Measurements from ENCODE around the gene PRDX5.

PRDX5 gene

DNA sequence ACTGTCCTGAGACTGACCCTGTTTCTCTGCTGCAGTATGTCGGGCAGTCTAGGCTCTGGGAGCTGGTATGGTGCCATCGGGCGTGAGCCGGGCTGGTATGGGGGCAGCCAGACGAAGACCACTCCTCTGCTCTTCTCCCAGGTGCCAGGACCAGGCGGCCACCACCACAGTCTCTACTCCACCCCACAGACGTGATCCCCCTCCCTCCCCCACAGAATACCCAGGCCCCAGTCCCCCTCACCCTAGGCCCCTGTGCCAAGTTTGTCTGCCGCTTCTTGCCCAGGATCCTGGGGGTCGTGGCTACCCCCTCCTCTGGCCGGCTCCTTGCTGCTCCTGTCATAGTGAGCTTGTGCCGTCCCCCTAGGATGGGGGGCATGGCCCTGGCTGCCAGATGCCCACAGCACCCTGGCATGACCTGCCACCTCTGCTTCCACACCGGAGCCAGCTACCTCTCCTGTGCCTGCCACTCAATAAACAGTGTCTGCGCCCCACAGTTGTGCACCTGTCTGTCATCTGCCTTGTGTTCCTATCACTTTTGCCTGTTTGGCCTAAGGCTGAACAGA, 28.8 kb upstream of the PRDX5 start:
- DNase-seq (ENCODE audit: low read depth, low spot score), result no peak

DNA sequence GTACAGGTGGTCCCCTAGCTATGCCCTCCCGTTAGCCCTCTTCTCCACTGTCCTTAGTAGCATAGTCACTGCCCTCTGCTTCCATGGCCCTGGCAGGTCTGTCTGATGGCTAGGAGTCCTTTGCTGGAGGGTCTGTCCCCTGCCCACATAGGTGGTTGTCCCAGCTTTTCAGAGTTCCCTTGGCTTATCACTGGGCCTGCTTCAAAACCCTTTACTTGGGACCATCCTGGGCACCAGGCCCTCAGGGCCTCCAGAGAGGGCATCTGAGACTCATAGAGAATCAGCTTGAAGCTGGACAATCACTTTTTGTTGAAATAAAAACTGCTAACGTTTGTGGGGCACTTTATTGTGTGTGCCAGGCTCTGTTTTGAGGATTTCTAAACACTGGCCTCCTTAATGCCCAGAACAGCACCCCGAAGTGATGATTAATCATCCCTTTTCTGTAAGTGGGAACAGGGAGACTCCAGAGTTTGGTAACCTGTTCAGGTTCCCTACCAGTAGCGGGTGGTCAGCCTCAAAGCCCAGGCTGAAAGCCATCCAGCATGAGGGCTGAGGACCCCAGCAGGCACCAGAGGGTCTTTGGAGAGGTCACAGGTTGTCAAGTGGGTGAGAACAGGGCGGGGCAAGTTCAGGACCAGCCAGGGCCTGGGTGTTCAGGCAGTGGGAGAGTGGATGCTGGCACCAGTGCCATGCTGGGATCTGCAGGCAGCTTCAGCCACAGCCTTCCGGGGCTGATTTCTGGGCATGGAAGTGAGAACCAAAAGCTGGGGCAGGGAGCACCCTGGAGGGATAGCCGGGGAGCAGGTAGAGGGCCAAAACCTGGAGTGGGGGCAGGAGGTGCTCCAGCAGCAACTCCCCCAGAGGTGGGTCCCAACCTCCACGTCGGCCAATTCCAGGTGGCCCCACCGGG, 27.3 kb upstream of the PRDX5 start:
- DNase-seq (ENCODE audit: low read depth, low spot score), result no peak

DNA sequence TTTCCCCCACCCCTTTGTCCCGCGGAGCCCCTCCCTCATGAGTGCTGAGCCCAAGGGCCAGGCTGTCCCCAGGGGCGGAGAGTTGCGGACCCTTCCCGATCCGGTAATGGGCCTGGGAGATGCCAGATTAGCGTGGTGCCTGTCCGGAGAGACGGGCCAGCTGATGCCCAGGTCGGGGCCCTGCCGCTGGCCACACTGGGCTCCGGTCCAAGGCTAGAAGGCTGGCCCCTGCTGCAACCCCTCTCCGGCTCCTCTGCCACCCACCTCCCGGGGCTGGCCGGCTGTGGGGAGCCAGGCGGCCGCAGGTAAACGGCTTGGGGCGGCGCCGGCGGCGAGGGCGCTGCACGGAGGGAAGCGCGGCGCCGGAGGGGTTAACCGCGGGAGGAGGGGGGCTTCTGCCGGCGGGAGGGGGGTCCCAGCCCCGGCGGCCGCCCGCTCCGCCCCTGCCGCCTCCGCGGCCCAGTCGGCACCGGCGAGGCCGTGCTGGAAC, 26.6 kb upstream of the PRDX5 start, which contains the start of gene KCNK4:
TSS of gene KCNK4 (plus strand) at position 41 of the 490 bp plus-strand sequence. CDS start 1,717 bp downstream, outside the sequence.
- no peak for DNase-seq (ENCODE audit: low read depth, low spot score)

DNA sequence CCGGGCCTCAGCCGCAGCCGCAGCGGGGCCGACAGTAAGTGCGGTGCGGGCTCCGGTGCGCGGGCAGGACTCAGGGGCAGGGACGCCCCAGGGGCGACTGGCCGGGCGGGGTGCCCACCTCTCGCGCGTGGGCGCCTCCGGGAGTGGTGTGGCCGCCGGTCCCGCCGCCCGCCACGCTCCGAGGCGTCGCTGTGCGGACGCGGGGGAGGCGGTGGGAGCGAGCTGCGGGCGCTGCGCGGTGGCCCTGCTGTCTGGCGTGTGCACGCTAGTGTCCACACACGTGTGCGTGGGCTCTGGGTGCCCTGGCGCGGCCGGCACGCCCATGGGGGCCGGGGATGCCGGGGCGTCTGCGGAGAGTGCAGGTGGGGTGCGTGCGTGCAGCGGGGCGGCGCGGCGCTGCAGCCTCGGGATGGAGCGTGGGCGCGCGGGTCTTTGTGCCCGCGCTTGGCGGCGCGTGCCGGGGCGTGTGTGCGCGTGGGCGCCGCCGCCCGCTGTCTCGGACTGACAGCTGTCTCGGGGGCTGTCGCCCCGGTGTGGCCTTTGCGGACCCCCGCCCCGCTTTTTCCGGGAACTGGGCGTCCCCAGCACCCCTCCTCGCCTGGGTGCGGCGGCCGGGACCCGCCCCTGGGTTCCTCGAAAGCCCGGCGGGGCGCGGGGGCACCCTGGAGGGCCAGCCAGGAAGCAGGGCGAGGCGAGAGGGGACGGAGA, 26.0 kb upstream of the PRDX5 start:
- no peak for DNase-seq (ENCODE audit: low read depth, low spot score)

DNA sequence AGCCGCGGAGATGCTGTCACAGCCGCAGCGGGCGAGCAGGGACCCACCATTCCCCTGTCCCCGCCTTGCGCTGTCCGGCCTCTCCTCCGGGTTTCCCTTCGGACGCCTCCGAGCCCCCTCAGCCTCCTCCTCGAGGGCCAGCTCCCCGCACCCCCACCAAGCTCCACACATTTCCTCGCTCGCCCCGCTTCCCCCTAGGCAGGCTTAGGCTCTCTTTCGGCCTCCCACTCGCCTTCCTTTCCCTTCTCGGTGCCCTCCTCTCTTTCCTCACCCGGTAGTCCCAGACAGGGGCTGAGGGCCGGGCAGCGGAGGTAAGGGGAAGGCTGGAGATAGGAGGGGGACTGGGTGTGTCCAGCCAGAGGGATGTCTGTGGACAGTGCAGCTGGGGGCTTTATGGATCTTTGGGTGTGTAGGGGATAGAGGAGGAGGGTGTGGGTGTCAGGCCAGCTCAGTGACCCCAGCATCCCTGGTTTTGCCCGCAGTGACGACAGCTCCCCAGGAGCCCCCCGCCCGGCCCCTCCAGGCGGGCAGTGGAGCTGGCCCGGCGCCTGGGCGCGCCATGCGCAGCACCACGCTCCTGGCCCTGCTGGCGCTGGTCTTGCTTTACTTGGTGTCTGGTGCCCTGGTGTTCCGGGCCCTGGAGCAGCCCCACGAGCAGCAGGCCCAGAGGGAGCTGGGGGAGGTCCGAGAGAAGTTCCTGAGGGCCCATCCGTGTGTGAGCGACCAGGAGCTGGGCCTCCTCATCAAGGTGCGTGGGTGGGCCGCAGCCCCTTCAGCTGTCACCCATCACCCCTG, 25.3 kb upstream of the PRDX5 start:
- DNase-seq (ENCODE audit: low read depth, low spot score), result no peak

DNA sequence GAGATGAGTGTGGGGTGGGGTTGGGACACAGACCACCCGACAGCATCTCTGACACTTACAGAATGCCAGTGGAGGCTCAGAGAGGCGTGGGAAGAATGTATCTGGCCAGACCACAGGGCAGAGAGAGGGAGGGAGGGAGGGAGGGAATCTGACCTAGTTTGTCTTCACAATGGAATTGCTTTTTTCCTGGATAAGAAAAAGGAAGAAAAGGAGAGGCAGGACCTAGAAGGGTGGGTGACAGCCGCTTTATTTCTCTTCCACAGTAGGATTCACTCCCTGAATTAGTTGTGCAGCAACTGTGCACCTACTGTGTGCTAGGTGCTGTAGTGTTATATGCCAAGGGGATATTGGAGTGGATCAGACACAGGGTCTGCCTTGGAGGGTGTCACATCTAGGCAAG, 23.1 kb upstream of the PRDX5 start:
- DNase-seq (ENCODE audit: low read depth, low spot score), result no peak

DNA sequence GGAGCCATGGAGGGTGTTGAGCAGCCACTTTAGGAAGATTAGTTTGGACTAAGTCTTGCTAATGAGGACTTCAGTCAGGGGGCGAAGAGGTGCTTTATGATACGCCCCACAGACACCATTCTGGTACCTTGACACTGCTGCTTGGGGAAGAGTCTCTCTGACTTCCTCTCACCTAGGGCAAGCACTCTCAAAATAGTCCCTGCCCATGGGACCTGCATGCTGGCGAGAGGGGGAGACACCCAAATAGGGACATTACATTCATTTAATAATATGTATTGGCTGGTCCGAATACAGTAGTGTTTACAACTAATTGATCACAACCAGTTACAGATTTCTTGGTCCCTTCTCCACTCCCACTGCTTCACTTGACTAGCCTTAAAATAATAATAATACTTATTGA, 22.2 kb upstream of the PRDX5 start:
- no peak for DNase-seq (ENCODE audit: low read depth, low spot score)

DNA sequence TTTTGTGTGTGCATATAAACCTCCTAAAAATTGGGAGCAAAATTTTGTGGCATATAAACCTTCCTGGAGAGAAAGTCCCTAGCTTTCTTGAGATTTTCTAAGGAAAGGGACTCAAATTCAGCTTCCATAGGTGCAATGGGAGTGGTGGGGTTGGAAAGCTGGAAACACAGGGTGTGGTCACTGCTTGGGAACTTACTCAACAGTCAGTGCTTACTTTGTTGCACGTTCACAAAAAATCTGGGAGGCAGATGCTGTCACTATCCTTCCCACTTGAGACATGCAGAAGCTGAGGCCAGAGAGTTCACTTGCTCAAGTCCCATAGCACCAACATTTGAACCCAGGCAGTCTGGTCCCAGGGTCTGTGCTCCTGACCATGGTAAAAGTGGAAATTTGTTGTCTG, 21.7 kb upstream of the PRDX5 start:
- no peak for DNase-seq (ENCODE audit: low read depth, low spot score)

DNA sequence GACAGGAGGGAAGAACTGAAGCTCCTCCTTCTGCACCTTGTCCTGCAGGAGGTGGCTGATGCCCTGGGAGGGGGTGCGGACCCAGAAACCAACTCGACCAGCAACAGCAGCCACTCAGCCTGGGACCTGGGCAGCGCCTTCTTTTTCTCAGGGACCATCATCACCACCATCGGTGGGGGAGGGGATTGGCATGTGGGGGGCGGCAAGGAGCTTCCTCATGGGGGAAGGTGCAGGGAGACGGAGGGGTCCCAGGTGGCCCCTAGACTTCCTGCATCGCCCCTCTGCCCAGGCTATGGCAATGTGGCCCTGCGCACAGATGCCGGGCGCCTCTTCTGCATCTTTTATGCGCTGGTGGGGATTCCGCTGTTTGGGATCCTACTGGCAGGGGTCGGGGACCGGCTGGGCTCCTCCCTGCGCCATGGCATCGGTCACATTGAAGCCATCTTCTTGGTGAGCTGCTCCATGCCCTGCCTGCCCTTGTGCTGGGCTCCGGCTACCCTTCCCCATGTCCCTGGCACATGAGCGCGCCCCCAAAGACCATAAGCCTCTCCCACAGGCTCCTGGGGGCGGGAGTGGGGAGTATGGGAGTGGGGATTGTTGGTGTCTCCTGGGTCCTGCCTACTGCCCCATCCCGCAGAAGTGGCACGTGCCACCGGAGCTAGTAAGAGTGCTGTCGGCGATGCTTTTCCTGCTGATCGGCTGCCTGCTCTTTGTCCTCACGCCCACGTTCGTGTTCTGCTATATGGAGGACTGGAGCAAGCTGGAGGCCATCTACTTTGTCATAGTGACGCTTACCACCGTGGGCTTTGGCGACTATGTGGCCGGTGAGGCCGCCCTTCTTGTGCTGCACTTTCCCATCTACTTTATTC, 20.9 kb upstream of the PRDX5 start:
- no peak for DNase-seq (ENCODE audit: low read depth, low spot score)

DNA sequence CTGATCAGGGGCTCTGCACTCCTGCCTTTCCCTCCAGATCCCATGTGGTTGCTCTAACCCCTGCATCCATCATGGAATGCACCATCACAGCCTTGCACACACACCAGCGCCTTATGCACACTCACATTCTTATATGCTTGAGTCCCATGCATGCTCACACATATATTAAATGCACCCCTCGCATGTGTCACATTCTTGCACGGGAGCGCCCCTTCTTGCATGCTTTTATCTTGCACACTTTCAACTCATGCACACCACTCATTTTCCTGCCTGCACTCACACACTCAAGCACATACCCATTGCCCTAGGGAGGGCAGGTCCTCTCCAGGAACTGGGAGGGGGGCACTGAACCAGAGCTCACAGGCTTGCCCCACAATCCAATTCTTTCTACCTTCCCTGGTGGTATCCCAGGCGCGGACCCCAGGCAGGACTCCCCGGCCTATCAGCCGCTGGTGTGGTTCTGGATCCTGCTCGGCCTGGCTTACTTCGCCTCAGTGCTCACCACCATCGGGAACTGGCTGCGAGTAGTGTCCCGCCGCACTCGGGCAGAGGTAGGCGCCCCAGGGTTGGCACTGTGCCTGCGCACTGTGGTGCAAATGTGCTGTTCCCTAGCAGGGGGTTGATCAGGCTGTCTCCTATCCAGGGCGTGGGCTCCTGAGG, 20.1 kb upstream of the PRDX5 start:
- DNase-seq (ENCODE audit: low read depth, low spot score), result no peak

DNA sequence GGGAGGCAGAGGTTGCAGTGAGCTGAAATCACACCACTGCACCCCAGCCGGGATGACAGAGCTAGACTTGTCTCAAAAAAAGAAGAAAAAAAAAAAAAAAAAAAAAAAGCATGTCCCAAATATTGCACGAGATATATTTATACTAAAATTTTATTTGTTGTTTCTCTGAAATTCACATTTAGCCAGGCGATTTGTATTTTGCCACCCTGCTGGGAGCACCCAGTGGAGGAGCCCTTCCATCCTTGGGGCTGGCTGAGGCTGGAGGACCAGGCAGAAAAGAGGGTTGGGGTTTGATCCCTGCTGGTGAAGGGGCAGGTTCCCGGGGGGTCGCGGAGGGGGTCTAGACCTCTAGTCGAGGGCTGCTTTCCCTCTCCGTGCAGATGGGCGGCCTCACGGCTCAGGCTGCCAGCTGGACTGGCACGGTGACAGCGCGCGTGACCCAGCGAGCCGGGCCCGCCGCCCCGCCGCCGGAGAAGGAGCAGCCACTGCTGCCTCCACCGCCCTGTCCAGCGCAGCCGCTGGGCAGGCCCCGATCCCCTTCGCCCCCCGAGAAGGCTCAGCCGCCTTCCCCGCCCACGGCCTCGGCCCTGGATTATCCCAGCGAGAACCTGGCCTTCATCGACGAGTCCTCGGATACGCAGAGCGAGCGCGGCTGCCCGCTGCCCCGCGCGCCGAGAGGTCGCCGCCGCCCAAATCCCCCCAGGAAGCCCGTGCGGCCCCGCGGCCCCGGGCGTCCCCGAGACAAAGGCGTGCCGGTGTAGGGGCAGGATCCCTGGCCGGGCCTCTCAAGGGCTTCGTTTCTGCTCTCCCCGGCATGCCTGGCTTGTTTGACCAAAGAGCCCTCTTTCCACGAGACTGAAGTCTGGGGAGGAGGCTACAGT, 18.7 kb upstream of the PRDX5 start:
- DNase-seq (ENCODE audit: low read depth, low spot score), result no peak

DNA sequence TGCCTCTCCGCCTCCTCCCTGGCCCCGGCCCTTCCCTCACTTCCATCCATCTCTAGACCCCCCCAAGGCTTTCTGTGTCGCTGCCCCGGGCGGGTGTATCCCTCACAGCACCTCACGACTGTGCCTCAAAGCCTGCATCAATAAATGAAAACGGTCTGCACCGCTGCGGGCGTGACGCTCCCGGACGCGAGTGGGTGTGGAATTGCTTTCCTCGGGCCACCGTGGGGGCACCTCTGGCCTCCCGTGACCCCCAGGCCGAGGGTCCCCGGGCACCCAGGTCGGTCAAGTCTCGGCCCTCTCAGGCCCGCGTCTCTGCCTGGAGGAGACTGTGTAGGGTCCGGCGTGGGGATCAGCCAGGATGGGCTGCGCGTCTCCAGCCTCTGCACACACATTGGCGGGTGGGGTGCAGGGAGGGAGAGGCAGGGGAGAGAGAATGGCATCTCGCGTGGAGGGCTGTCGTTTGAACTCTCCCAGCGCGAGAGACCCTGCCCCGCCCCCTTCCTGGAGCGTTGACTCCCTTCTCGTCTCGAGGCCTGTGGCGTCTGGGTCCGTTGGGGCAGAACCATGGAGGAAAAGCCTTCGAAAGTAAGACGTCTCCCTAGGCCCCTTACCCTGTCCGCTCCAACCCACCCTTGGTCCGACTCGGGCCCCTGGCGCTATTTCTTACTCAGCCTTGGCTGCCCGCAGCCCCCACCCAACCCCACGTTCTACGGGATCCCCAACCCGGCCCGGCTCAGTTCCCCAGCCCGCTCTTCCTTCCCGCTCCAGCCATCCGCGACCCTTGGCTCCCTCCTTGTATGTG, 17.9 kb upstream of the PRDX5 start, which contains the start of gene CATSPERZ:
TSS of gene CATSPERZ (plus strand) at position 512 of the 802 bp plus-strand sequence. CDS start at position 565, 53 bp downstream.
- DNase-seq (ENCODE audit: low read depth, low spot score), result no peak

DNA sequence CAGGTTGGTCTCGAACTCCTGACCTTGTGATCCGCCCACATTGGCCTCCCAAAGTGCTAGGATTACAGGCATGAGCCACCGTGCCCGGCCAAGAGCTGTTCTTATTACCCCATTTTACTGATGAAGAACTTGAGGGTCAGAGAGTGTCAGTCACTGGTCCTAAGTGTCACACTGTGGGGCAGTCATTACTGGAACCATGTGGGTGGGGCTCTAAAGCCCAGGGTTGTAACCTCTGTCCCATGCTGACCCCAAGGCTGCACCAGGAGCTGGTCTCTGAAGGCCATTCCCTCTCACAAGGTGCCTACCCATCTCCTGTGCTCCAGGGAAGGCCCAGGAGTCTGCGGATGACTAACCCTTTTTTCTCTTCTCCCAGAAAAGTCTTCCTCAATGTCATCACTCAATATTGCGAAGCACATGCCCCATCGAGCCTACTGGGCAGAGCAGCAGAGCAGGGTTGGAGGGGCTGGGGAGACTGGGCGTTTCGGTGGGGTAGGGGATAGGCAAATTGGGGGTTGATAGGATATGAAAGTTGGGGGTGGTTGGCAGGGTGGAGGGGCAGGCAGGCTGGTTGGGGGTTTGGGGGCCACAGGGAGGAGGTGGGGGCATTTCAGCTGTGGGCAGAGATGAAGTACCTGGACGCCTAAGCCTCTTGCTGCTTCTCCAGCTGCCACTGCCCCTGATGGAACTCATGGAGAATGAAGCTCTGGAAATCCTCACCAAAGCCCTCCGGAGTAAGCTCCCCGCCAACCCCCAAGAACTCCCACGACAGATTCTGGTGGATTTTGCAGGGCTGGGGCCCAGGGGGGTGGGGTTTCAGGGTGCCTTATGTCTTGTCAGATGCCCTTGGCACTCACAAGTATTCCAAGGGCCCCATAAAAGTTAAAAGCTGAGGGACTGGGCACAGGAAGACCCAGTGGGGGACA, 14.6 kb upstream of the PRDX5 start:
- no peak for DNase-seq (ENCODE audit: low read depth, low spot score)

DNA sequence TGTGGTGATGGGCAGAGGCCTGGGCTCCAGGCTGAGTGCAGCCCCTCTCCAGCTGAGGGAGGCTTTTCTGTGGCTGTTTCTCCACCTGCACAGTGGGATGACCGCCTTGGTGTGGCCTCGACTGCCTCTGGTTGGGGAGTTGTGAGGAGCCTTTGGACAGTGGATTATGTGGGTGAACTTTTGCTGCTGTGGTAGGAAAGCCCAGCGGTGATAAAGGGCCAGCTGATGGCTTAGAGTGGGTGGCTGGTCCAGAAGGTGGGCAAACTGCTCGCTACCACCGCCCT, 13.9 kb upstream of the PRDX5 start:
- no peak for DNase-seq (ENCODE audit: low read depth, low spot score)

DNA sequence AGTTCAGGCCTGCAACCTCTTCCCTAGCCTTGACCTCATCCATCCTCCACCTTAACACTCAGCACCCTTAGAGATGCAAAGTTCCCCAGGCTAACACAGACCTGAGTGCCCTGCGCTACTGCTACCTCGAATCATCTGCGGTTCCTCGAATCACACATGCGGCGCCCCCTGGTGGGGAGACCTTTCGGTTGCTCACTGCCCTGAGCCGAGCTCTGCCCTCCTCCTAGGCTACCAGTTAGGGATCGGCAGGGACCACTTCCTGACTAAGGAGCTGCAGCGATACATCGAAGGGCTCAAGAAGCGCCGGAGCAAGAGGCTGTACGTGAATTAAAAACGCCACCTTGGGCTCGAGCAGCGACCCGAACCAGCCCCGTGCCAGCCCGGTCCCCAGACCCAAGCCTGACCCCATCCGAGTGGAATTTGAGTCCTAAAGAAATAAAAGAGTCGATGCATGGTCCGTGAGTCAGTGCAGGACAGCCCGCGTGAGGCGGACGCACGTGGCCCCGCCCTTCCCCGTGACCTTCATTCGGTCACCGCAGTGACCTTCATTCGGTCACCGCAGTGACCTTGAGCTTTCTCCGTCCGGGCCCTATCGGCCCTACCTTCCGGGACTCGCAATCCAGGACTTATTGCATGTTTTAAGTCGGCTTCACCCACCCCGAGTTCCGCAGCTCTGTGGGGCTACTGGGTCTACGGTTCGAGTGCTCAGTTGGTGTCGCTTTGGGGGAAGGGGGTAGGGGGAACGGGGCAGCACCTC, 13.4 kb upstream of the PRDX5 start:
- DNase-seq (ENCODE audit: low read depth, low spot score), result peak; percentile 82

DNA sequence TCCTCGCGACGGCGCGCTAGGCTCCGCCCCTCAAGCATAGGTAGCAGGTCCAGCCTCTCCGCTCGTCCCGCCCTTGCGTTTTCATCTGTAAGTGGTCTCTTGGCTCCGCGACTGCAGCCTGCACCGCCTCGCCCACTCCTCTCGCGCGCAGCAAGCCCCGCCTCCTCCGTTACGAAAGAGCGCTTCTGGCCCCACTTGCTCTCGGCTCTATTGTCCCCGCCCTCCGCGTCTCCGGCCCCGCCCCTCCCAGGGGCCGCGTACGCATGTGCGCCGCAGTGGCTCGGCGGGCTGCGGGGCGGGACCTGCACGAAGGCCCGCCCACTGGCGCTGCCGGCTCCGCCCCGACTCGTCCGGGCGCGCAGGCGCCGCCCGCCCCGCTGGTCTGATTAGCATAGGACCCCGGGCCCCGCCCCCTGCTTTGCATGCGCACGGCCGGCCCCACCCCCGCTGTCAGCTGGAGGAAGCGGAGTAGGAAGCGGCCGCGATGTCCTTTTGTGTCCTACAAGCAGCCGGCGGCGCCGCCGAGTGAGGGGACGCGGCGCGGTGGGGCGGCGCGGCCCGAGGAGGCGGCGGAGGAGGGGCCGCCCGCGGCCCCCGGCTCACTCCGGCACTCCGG, 12.7 kb upstream of the PRDX5 start, which contains the start of gene ESRRA:
TSS of gene ESRRA (plus strand) at position 450 of the 616 bp plus-strand sequence. CDS start 1,656 bp downstream, outside the sequence.
- peak; percentile 98 for DNase-seq (ENCODE audit: low read depth, low spot score)

Measured in activated CD4-positive, CD25-positive, alpha-beta regulatory T cell treated with anti-CD3 and anti-CD28 coated beads, Interleukin-2, amount 50 U/mL, for 16 hours (primary cell).